HG03378 (cell line): Measurements from ENCODE around the gene AGAP1.

Source experiments
- ATAC-seq: cut with Tn5 transposase; IDR thresholded peaks from one replicate; pipeline ENCODE4 v1.9.1; 2021; ENCODE audit warnings: mild to moderate bottlenecking, moderate library complexity; ENCODE audit not compliant: unreplicated experiment

The AGAP1 gene

GRCh38 chr2:235856151-235856854 is 362.5 kb downstream of the AGAP1 start:
- no peak for ATAC-seq

GRCh38 chr2:235857598-235857997 is 363.8 kb downstream of the AGAP1 start:
- no peak for ATAC-seq

GRCh38 chr2:235858881-235859280 is 365.0 kb downstream of the AGAP1 start:
- ATAC-seq, result no peak

- ATAC-seq, result no peak
Observed at GRCh38 chr2:235859651-235860050, 365.8 kb downstream of the AGAP1 start.

- no peak for ATAC-seq
Observed at GRCh38 chr2:235860111-235860510, 366.3 kb downstream of the AGAP1 start.

GRCh38 chr2:235860871-235861270 is 367.0 kb downstream of the AGAP1 start:
- no peak for ATAC-seq

GRCh38 chr2:235861383-235861782 is 367.5 kb downstream of the AGAP1 start:
- ATAC-seq, result no peak

- ATAC-seq, result no peak
Observed at GRCh38 chr2:235863414-235863813, 369.6 kb downstream of the AGAP1 start.

- ATAC-seq, result no peak
Observed at GRCh38 chr2:235864302-235864701, 370.5 kb downstream of the AGAP1 start.

- no peak for ATAC-seq
Observed at GRCh38 chr2:235864733-235865515, 371.1 kb downstream of the AGAP1 start.

GRCh38 chr2:235866373-235866772 is 372.5 kb downstream of the AGAP1 start:
- no peak for ATAC-seq

GRCh38 chr2:235868224-235868623 is 374.4 kb downstream of the AGAP1 start:
- ATAC-seq, result no peak

GRCh38 chr2:235868645-235869044 is 374.8 kb downstream of the AGAP1 start:
- no peak for ATAC-seq

- no peak for ATAC-seq
Observed at GRCh38 chr2:235870515-235870914, 376.7 kb downstream of the AGAP1 start.

- no peak for ATAC-seq
Observed at GRCh38 chr2:235876099-235876679, 382.3 kb downstream of the AGAP1 start.

GRCh38 chr2:235877275-235877802 is 383.5 kb downstream of the AGAP1 start:
- no peak for ATAC-seq

- no peak for ATAC-seq
Observed at GRCh38 chr2:235879116-235879515, 385.3 kb downstream of the AGAP1 start.

- ATAC-seq, result no peak
Observed at GRCh38 chr2:235883675-235884074, 389.8 kb downstream of the AGAP1 start.

GRCh38 chr2:235889302-235889630 is 395.4 kb downstream of the AGAP1 start:
- no peak for ATAC-seq

- no peak for ATAC-seq
Observed at GRCh38 chr2:235893129-235893698, 399.4 kb downstream of the AGAP1 start.

- ATAC-seq, result no peak
Observed at GRCh38 chr2:235894839-235895238, 401.0 kb downstream of the AGAP1 start.

- no peak for ATAC-seq
Observed at GRCh38 chr2:235896061-235896460, 402.2 kb downstream of the AGAP1 start.
